HK-2 (cell line): ENCODE results near the gene CDR2L.
"Not testable (repeated sequence)": the region's sequence is repeated elsewhere in the genome, so short reads cannot be mapped to it uniquely, and the experiment has no call there.

Experiments
- DNase-seq: peaks from one replicate; pipeline ENCODE4 v3.0.0-alpha.2; 2018; ENCODE audit not compliant: unreplicated experiment

The CDR2L gene

GRCh38 chr17:75010683-75011400 lies 23.4 kb downstream of the CDR2L start:
- no peak for DNase-seq

DNA sequence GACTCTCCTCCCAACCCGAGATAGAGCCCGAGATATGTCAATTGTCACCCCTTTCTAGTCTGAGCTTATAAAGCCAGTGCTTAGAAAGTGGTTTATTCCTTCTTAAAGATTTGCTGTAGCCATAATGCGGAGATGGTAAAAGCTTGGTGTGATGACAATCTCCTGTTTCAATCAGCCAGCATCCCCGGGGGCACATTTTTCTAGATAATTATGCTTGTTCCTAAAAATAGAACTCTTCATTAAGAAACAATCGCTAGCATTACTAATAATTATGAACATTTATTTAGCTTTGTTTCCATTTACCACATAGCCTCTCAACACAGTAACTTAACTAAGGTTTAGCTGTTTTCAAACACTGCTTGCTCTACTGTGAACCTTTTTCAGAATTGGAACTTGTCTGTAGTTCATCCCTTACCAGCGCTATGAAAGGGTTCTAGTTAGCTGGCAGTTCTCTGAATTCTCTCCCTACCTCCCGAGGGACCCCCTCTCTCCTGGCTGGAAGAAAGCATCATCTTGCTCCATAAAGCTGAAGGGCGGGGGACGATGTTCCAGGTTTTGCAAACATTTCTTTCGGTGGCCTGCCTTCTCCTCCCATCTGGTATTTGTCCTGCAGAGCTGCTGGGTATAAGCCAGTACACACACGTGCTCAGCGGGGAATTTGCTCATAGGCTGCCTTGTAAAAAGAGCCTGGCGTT lies 24.1 kb downstream of the CDR2L start:
- no peak for DNase-seq

DNA sequence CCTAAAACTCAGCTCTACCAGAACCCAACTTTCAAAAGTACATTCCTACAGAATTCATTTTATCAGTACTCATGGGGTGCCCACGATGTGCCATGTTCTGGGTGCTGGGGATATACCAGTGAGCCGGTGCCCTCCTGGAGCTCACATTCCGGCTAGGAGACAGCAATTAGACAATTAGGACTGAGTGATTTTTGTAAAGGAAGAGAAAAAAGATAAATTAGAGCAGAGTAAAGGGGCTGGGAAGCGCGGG lies 24.6 kb downstream of the CDR2L start:
- no peak for DNase-seq

DNA sequence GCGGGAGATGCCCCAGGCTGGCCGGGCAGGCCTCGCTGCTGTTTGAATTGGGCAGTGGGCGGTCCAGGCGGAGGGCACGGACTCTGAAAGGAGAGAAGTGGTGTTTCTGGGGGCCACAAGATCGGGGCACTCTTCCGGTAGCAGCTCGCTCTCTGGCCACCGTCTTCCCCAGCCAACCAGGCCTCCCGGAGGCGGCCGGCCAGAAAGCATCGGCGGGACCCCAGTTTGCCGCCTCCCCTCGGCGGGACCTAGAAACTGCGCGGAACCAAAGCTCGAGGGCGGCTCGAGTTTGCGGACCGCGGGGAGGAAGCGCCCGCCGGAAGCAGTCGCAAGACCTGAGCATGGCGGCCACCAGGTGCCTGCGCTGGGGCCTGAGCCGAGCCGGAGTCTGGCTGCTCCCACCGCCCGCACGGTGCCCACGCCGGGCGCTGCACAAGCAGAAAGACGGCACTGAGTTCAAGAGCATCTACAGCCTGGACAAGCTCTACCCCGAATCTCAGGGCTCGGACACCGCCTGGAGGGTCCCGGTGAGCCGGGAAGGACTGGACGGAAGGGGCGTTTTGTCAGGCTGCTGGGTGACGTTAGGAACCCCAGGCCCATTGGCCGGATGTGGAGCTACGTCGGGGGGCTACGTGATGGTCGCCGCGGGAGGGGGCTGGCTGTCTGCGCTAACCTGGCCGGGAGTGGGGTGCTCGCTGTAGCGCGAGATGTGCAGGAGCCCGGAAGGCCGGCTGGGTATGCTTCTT lies 25.1 kb downstream of the CDR2L start, which contains the start of gene MRPL58:
Gene MRPL58, plus strand, starts transcription at position 325 of the 746 bp plus-strand sequence. Its CDS starts 17 bp downstream, at position 342.
- DNase-seq = peak; percentile 87

DNA sequence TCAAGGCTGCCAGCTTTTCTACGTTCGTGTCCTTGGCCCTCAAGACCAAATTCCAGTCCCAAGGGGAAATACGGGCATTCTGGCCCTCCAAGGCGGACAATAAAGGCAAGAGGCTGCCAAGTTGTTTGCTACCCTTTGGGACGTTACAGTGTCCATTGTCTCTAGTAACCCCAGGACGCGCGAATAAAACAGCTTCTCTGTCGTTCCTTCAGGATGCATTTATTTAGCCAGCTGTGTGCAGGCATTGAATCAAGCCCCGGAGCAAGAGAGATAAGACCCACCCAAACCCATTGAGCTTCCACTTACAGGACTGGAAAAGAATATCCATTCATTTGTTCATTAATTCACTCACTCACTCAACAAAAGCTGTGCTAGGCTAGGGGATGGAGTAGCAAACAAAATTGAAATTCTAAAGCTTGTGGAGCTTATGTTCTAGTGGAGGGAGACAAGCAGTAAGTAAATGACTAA lies 25.7 kb downstream of the CDR2L start:
- DNase-seq = no peak

DNA sequence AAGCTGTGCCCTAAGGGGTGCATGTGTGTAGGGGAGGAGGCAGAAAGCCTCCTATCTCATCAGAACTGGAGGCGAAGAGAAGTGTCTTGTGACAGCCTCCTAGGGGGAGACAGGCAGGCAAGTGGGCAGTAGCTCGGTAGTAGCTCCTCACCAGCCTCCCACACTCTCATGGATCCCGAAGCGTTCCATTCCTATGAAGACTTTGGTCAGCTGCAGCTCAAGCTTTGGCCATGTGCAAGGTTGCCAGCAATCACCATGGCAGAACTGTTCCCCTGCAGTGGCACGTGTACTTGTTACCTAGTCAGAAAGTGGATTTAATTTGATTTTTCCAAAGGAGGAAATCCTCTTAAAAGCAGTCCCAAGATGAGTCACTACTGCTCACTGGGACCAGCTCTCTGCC lies 31.7 kb downstream of the CDR2L start:
- DNase-seq = no peak

GRCh38 chr17:75019710-75020109 lies 32.3 kb downstream of the CDR2L start:
- DNase-seq = no peak

DNA sequence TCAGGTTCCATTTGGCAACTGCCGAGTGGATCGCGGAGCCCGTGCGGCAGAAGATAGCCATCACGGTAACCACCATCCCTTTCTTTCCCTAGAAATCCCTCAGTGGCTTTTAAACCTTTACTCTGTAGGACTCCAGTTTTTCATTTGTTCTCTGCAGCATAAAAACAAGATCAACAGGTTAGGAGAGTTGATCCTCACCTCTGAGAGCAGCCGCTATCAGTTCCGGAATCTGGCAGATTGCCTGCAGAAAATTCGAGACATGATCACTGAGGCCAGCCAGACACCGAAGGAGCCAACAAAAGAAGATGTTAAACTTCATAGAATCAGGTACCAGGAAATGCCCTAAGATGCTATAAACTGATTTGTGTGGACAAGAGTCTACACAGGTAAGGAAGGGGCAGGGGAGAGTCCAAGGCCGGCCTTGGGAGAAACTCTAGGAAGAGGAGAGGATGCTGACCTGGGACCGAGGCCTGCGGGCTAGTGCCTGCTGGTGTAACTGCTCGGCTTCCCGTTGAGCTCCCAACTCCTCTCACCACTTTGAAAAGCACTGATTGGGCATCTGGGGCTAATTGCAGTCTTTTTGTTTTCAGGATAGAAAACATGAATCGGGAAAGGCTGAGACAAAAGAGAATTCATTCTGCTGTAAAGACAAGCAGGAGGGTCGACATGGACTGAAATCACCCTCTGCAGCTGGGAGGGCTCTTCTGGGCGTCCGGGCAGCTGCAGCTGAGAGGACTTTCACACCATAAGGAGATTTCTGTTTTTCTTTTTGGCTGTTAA lies 33.1 kb downstream of the CDR2L start:
- no peak for DNase-seq

DNA sequence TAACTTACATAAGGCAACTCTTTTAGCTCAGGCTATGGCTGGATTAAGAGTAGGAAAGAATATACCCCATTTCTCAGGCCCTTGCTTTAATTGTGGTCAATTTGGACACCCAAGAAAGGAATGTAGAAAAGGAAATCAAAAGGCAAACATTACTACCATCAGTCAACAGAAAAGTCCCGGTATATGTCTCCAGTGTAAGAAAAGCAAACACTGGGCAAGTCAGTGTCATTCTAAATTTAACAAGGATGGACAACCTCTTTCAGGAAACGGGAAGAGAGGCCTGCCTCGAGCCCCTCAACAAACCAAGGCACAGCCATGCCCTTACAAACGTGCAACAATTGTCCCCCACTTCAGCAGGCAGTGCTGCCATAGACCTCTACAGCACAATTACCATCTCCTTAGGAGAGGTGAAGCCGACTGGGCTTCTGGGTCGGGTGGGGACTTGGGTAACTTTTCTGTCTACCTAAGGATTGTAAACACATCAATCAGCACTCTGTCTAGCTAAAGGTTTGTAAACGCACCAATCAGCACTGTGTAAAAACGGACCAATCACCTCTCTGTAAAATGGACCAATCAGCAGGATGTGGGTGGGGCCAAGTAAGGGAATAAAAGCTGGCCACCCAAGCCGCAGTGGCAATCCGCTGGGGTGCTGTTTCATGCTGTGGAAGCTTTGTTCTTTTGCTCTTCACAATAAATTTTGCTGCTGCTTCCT lies 37.4 kb downstream of the CDR2L start:
- DNase-seq = no peak

DNA sequence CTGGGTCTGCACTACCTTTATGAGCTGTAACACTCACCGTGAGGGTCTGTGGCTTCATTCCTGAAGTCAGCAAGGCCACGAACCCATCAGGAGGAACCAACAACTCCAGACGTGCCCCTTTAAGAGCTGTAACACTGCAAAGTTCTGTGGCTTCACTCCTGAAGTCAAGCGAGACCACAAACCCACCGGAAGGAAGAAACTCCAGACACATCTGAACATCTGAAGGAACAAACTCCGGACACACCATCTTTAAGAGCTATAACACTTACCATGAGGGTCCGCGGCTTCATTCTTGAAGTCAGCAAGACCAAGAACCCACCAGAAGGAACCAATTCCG lies 37.9 kb downstream of the CDR2L start:
- DNase-seq = not testable (repeated sequence)

- not testable (repeated sequence) for DNase-seq
These were observed 39.2 kb downstream of the CDR2L start for GRCh38 chr17:75026650-75027049.

DNA sequence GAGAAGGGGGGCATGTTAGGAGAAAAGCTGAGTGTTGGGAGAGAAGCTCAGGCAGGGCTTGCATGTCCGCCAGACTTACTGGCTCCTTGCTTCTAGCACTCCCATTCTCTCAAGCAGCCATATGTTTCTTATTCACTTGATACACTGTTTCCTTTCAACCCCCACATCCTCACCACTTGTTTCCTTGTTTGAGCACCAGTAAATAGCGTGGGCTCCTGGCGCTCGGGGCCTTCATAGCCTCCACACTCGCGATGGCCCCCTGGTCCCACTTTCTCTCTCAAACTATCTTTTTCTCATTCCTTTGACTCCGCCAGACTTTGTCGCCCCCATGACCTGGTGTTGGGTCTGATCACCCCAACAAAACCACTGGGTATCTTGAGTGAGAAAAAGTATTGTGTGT lies 42.7 kb downstream of the CDR2L start:
- no peak for DNase-seq

- DNase-seq = peak; percentile 61
These were observed 44.7 kb downstream of the CDR2L start for GRCh38 chr17:75031972-75032719.

GRCh38 chr17:75032720-75033280 lies 45.4 kb downstream of the CDR2L start:
- DNase-seq = no peak

- peak; percentile 99 for DNase-seq
These were observed 46.2 kb downstream of the CDR2L start for GRCh38 chr17:75033346-75034235.

DNA sequence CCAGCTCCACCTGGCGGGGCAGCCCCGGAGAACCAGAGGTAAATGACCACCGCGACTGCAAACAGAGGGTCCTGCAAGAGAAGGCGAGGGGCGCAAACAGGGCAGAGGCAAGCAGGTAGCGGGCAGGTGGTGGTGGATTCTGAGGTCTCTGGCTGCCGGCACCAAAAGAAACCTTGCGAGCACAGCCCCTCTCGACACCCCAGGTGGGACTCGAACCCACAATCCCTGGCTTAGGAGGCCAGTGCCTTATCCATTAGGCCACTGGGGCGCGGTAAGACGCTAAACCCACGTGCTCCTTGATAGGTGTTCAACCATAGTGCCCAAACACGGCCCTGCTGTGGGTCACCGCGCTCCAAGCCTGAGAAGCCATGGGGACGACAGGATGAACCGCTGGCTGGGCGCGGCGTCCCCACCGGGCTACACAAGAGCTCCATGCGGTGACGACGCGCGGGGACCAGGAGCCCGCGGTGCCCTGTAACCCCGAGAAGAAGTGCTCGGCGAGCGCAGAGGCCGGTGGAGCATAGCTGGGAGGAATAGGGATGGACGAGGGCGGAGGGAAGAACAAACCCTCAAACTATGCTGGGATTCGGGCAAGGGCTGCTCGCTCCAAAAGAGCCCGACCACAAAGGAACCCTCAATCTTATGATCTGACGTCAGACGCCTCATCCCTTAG lies 46.9 kb downstream of the CDR2L start:
- DNase-seq = peak; percentile 97

GRCh38 chr17:75036643-75037268 lies 49.3 kb downstream of the CDR2L start:
- no peak for DNase-seq

GRCh38 chr17:75039238-75039637 lies 51.8 kb downstream of the CDR2L start:
- DNase-seq = no peak
